Measurements from ENCODE around the gene C1R.

GRCh38 chr12:7130701-7131501 lies 38.7 kb upstream of the C1R start:
- TF ChIP-seq SUZ12 (IDR thresholded peaks at IDR 0.05; ENCODE audit: extremely low read depth, insufficient read depth, insufficient read length) (no peak), ZNF274 (IDR thresholded peaks at IDR 0.05; ENCODE audit: low read depth, low read length) (no peak)

All from NT2/D1 (cell line).